Epidermal melanocyte (primary cell): ENCODE results near the gene CDH12.
"Not testable (repeated sequence)": the region's sequence is repeated elsewhere in the genome, so short reads cannot be mapped to it uniquely, and the experiment has no call there.

Experiments
- DNase-seq: peaks from one replicate; pipeline ENCODE4 v3.0.0; 2011; ENCODE audit warnings: low spot score; ENCODE audit not compliant: insufficient read length

Gene CDH12

DNA sequence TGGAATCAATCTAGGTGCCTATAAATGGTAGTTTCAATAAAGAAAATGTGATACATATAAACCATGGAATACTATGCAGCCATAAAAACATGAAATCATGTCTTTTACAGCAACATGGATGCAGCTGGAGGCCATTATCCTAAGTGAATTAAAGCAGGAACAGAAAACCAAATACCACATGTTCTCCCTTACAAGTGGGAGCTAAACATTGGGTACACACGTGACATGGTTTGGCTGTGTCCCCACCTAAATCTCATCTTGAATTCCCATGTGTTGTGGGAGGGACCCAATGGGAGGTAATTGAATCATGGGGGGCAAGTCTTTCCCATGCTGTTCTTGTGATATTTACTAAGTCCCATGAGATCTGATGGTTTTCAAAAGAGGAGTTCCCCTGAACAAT is 78.9 kb downstream of the CDH12 start:
- not testable (repeated sequence) for DNase-seq

DNA sequence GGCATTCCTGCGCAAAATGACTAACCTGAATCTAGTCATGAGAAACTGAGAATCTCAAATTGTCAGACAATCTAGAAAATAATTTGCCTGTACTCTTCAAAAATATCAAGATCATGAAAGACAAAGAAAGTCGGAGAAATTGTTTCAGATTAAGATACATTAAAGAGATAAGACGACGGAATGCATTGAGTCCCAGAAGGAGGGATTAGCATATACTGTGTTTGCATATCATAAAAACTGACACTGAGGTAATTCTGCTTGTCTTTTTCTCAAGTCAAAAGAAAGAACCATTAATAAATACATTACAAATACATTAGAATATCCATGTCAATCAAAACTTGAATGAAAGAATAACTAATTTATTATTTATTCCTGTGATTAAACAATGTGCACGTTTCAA is 88.4 kb downstream of the CDH12 start:
- no peak for DNase-seq

DNA sequence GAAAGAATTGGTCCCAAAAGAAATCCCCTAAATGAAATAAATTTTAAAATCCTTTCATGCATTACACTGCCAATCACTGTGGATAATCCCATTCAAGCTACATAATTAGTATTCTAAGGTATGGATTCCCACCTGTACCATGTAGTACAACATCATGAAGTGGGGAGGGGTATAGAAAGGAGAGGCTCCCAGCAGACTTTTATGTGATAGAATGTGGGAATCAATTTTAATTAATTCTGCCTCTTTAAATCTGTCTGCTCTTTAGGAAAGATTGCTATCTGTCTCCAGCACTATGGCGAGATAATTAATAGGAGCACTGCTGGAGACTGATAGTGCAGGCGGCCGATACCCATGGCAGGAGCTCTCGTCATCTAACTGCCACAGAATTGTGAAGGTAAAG is 95.4 kb downstream of the CDH12 start:
- DNase-seq, result no peak

DNA sequence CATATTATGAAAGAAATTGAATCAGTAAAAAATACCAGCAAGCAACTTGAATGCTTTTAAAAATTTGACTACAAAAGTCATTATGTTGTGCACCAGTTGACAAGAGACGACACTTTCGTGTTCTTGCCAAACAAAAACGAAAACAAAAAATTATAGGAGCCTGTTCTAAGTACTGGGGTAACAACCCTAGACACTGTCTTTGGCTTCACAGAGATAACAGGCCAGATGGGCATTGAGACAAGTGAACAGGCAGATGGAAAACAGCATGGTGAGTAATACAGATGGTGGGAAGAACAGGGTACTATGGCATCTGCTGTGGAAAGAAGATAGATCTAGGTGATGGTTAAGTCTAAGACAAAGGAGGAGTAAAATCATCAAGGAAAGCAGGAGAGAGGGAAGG is 99.0 kb downstream of the CDH12 start:
- no peak for DNase-seq

DNA sequence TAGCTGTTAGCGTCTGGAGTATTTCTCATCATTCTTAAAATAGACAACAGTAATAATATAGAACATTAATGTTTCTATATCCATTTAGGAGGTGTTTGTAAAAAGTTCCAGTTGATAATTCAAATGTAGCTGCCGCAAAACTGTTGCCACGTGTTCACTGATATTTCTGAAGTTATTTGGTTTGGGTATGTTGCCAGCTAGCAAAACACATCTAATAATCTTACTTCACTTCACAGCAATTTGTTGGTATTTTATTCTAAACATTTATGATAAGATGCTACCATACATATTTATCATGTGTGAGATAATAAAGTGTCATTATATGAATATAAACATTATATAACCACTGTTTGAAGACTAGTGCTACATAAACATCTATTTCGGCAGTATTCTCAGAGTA is 101.6 kb downstream of the CDH12 start:
- DNase-seq, result no peak

DNA sequence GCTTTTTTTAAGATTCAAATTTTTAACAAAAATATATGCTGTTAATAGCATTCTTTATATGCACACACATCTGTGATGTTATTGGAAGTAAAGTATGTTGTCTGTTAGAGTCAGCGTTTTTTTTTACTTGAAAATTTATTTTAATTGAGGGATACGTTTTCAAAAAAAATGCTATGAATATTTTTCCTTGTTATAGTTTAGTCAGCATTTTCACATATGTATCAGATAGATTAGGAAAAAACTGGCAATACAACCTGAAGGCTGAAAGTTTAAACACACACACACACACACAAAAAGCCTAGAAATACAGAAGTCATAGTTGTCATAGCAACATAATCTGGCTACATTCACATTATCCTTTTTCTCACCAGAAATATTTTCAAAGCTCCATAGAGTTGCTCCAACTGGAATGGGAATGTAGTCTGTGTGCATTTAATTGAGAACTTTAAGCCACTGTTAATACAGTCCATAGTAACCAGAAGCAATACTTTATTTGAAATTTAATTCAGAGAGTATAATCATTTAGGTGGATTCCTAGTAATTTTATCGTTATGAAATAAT is 116.6 kb downstream of the CDH12 start:
- DNase-seq, result no peak

DNA sequence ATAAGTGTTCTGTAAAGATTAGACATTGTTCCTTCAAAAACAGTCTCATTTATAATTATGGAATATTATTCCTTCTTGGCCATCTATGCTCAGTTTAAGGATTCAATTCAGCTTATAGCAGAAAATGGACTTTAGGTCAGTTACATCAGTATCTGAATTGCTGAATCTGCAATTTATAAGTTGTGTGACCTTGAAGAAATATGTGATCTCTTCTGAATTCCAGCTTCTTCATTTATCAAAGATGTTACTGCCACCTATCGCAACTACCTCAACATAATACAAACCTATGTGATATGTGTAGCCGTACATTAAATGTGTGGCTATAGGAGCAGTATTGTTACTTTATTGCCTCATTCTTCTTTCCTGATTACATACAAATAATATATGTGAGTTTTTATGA is 118.2 kb downstream of the CDH12 start:
- no peak for DNase-seq

DNA sequence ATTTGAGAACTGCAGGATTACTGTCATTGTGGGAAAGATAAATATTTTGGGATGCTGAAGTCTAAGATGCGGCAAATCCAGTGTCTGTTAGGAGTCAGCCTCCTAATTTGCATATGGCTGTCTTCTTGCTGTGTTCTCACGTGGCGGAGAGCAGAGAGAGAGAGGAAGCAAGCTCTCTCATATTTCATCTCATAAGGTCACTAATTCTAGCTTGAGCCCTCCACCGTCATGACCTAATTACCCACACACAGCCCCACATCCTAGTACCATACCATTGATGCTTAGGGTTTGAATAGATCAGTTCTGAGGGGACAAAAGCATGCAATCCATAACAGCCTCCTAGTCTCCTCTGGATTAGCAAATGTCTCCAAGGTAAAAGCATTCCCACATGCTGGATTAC is 124.5 kb downstream of the CDH12 start:
- no peak for DNase-seq

DNA sequence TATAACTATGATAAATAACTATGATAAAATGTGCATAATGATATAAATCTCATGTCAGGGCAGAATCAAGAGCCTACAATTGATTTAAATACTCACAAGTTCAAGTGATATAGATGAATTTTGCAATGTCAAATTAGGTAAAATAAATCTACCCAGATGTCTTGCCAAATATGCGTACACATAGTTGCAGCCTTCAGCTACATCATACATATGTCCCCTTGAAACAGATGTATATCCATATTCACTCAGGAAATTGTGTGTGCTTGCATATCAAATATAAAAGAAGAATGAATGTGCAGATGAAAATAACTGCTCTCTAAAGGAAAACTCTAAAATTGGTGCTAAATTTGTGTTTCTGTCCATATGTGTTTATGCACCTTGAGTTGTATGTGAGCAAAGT is 130.7 kb downstream of the CDH12 start:
- DNase-seq, result no peak

DNA sequence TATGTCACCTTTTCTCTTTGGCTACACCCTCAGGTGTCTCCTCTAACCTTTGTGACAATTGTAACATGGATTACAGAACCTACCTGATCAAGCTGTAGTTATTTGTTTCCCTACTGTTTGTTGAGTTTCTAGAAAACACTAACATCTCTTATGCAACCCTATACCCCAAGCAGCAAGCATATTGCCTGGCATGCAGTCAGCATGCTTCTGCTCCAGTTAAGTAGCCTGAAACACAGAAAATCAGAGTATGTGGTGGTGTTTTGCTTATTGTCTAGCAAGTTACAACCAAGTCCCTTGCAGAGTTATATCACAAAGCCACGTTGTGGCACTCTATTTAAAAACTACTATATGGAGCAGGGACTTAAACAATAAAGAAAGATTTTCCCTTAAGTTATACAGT is 131.1 kb downstream of the CDH12 start:
- no peak for DNase-seq

DNA sequence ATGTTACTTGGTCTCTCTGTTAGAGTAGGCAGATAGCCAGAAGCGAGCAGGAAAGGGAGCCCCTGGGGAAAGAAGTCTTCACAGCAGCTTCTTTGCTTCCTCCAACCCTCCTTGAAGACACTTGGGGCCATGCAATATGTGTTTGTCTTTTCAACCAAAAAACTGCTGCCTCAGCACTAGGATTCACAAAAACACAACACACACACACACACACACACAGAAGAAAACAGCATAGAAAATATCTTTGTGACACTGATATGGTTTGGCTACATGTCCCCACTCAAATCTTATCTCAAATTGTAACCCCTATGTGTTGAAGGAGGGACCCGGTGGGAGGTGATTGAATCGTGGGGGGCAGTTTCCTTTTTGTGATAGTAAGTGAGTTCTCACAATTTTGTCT is 133.3 kb downstream of the CDH12 start:
- no peak for DNase-seq

DNA sequence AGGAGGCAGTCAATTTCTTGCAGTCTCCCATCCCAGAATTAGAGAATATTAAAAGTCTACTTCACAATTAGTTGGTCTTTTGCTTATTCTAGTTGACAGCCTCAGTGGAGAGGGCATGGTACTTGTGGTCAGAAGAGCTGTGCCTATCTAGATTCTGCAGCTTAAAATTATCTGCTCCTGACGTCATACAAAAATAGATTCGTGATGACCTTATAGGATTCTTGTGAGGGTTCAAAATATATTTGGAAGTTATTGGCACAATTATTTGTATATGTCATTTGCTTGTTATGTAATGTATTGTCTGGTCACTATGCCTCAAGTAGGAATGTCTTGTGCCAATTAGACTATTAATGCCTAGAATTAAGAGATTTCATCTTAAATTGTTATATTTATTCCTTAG is 142.5 kb downstream of the CDH12 start:
- DNase-seq, result no peak

DNA sequence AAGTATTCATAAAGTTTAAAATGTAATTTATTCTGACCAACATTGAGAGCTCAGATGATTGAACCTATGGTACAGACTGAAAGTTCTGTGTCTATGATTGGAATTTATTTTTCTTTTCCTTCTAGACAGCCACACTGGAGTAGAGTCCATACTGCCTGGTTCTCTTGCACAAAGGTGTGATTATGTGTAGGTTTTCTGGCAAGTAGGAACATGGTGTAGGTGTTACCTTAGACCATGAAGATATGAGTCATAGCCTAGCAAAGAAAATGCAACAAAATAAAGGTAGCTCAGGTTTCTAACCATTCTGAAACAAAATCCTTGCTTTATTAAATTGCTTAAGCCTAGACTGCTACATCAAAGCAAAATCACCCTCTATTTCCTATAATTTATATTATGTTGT is 143.4 kb downstream of the CDH12 start:
- no peak for DNase-seq

DNA sequence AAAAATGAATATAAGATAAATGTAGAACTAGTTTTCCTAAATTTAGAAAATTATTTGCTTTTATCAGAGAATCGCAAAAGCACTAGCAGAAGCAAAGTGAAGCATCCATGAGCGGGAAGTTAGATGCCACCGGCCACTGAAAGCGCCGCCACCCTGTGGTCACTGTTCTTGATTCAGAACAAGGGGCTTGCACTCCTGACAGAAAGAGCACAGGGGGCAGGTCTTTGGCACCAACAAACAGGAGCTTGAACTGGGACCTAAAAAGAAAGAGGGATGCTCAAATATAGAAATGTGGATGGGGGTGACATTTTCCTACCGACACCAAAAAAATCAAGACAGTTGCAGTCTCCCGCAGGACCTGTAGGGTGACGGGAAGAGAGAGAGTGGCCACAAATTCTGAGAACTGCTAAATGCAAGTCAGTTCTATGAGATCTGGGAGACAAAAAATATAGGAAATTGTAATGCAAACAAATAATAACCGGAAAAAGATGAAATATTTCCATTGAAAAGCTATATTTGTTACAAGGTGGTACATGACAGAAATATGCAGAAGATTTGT is 144.3 kb downstream of the CDH12 start:
- no peak for DNase-seq

DNA sequence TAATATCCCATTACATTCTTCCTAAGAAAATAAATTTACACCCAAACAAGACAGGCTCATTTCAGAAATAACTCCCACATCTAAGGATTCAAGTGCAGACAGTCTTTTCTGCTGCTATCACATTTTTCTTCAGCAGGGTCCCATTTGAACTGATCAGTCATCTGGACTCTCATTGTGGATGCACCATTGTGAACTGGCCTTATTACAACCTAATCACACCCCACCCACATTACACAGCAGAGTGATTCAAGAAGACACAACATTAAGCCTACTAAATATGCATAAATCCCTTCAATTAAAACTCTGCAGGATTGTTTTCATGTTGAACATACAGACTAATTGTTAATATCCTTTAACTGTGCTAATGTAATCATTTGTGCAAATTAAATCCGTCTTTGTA is 146.2 kb downstream of the CDH12 start:
- DNase-seq, result no peak

DNA sequence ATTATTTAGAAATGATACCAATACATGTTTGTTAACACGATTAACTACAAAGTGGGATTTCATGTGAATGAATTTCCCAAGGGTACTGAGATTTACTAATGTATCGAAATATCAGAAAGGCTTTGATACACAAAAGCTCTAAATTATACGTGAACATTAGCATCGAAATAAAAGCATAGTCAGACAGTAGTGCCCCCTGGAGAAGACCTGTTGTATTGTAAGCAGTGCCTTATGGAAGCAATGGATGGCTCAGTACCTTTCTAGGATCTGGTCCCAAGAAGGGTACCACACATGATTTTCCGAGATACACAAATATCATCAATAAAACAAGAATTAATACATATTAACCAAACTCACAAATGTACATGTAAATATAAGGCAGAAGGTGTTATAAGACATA is 153.8 kb downstream of the CDH12 start:
- DNase-seq, result no peak

DNA sequence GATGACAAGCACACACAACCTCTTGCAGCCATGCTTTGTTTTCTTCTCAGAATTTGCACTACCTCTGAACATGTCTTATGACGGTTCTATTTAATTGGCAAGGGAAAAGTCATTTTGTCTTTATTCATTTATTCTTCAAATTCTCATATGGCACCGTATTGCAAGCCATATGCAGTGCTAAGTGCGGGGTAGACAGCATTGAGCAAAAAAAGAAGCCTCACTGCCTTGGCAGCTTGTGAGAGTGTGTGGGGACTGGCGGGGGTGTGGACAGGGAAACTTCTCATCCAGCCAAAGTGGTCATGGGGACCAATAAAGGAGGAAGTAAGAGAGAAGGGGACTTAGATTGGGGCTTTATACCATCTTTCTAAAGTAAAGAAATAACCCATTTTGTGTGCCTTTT is 160.0 kb downstream of the CDH12 start:
- no peak for DNase-seq

DNA sequence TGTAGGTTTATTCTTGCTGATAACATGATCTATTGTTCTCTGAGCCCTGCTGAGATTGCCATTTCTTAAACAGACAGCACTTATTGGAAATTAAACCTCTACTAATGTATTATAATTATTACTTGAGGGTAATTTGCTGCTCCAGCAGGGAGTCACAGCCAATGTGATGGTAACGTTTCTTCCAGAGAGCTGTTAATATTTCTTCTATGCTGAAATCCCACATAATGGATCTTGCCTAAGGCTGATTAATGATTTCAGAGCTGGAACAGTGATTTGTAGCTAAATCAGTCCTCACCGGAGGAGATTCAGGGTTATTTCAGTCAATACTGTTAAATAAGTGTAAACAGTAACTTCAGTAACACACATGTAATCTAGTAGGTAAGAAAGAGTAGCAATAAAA is 170.1 kb downstream of the CDH12 start:
- no peak for DNase-seq

DNA sequence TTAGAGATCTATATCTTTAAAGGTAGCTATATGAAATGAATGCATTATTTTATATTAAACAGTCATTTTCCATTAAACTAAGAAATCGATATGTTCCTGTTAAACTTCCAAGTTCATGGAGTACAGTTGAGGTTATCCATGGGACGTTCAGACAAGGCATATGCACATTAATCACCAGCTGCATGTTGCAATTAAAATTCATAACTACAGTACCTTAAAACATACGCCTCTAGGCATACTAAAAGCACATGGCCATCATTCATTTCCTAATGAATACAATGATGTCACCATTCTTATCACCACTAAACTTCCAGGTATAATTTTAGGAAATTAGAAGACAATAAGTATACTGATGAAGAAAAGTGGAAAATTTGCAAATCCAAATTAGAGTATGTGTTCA is 174.3 kb downstream of the CDH12 start:
- DNase-seq, result no peak

DNA sequence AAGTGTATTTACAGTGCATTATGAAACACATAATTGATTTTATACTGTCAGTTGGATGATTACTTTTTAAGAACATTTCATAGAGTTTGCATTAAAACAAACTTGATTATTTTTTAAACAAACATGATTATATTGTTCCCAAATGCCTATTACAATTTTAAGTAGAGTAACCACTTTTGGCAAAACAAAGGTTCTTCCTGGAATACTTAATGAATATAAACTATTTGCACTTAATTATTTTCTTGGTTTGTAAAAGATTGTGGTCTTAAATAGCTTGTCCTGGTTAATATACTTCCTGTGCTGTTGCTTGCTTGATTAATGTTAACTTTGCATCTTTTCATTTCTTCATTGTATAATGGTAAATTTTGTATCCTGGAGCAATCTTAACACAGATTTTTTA is 180.0 kb downstream of the CDH12 start:
- DNase-seq, result no peak

DNA sequence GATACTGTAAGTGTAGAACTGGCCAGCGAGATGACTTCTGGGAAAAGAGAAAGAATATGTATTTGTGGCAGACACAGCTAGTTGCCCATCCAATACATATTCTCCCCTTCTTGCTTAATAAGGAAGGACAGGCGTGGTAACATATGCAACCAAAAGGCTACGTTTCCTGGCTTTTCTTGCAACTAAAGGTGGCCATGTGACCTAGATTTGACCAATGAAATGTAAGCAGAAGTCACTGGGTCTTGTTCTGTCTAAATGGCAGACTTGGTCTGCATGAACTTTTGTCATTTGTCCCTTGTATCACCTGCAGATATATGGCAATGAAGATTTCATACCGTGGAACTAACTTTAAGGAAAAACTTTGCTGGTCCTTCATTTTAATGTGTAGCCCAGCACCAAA is 183.8 kb downstream of the CDH12 start:
- no peak for DNase-seq

DNA sequence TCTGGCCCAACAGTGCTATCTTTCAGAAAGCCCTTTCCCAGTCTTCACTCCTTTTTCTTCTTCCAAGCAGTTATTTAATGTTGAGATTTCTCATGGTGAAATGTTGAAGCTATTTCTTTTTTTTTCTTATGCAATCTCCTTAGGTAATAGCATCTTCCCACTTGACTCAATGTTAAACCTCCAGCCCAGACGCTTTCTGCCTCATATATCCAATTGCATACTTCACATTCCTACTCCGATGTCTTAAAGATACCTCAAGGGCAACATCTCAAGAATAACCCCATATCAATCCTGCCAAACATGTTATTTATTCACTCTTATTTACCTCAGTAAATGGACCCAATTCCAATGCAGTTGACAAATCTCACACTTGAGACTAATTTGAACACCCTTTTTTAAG is 187.3 kb downstream of the CDH12 start:
- no peak for DNase-seq

DNA sequence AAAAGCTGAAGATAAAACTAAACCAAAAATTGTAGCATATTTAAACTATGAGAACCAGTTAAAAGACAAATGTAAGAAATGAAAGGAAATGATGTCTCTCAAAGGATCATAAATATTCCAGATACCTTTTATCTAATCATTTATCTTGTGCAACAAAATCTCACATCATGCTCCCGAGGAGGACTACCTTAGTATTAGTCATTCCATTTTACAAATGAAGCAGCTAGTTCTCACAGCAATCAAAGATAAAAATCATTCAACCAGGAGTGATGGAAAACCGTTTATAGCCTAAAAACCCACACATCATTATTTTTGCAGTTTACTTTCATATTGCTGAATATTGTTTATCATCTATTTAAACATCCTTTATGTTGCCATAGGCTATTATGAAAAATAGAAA is 190.0 kb downstream of the CDH12 start:
- no peak for DNase-seq

DNA sequence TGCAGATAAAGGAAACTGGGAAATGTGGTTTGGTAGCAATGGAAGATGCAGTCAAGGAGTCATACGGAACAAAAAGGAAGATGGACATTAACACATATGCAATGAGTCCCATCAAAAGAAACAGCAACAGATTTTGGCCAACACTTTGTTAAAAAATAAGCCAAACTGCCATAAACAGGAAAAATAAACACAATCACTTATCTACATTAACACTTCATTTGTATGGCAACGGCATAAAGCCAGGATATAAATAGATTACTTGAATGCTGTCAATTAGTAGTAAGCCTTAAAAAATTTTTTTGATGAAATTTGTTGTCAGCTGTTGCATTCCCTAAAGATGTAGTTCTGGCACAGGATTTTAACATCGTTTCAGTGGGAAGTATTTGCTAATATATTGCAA is 190.8 kb downstream of the CDH12 start:
- no peak for DNase-seq
